H4 (cell line): Measurements from ENCODE around the gene GRIA4. TPM values are rescaled to one million over a fixed set of nuclear protein-coding genes. Genes with fewer than 3 reads are reported as not detected.
A peak's percentile ranks its signal among the peaks of the same experiment; 100 is the strongest.

ENCODE experiments used
- DNase-seq: peaks from one replicate; pipeline ENCODE4 v3.0.0-alpha.2; 2015; ENCODE audit warnings: low spot score
- total RNA-seq: library from RNA; depleted of rRNA; stranded (reverse); fragments of >200 nt; shearing (Covaris generic); gene quantifications from 2 replicates; pipeline ENCODE4 v1.2.3, GENCODE V29; 2014

The GRIA4 gene
- total RNA-seq, 1 experiment from 2014 or later, result 1.0 TPM

DNA sequence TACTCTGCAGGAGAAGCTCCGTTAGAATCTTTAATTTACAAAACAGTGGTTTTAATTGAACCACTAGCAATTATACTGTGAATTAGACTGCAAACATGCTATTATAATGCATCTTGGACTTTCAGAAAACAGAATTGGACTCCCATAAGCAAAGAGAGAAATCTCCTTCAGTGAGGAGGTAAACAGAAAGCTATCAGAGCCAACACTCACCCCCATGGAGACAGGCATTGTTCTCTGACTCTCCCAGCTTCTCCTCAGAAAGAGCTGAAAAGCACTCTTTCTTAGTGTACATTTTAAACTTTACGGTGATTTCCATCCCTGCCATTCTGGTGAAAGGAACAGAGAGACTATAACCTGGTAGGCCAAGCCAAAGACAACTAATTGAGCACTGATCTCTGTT lies 176.9 kb downstream of the GRIA4 start:
- DNase-seq, result no peak

DNA sequence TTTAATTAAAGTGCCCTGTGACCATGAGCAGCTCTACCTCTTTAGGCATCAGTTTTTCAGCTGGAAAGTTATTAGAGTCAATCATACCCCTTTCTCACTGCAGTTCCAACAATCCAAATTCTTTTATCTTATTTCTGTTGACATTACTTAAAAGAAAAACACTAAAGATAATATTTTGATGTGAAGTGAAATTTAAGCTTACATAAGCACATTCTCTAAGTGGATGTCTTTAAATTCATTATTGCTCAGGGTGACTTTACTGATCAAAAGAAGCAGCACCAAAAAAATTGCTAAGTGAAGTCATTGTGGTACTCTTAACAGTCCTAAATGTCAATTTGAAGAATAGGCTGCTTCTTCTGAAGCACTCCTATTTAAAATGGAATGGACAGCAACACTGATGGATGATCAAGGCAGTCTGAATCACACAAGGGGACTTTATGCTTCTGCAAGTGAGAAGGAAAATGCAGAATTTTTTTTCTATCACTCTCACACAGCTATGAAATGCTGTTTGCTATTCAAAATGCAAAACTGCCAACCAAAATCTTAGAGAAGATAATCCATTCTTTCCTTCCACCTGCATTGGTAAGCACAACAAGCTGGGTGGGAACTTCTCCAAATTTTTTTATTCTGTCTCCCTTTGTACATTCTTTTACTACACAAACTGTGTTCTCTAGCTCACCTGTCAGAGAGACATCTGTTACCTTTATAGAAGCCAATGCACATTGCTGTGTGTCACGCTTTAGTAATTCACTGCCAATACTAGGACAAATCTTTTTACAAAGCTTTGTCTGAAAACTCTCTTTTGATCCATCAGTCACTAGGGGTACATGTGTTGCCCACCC lies 179.9 kb downstream of the GRIA4 start:
- DNase-seq, result no peak

DNA sequence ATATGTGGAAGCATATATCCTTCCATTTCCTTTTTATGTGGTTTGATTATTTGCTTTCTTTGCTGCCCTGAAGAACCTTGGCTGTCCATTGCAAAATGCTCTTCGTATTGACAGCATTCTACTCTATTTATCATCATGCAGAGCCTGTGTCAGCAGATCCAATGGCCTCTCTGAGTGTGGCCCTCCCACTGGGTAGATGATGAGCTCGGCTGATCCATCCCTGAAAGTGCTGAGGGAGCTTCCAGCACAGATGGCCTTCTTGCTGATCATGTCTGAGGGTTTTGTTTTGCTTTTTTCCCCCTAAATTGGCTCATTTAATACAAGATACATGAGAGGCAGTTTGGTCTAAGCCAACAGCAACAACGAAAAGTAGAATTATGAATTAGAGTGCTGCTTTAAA lies 181.0 kb downstream of the GRIA4 start:
- no peak for DNase-seq

DNA sequence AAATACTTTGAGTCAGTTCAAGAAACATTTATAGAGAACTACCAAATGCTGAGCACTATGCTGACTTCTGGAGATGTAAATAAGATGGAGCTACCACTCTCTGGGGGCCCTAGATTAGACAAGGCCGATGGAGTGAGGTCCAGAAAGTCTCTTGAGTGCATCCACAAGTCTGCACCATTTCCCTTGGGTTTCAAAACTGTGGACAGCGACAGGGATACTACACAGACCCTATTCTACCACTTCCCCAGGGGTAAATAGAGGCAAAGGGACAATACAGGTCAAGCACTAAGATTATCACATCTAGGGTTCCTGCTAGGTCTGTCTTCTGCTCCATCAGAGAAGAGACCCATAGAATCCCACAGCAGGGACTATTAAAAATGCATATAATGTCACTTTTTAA lies 183.2 kb downstream of the GRIA4 start:
- no peak for DNase-seq

DNA sequence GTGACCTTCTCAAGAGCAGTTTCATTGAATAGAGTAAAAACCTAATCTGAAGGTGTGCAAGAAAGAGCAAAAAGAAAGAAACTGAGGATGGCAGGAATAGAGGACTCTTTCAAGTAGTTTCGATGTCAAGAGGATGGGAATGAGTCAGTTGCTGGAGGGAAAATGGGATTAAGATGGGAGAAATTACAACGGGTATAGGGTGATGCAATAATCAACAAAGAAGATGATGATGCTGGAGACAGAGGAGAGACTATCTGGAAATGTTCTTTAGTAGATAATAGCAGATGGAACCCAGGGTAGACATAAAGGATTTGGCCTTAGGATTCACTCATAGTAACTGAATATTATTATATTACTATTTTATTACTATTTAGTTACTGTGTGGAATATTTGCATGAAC lies 189.4 kb downstream of the GRIA4 start:
- no peak for DNase-seq

DNA sequence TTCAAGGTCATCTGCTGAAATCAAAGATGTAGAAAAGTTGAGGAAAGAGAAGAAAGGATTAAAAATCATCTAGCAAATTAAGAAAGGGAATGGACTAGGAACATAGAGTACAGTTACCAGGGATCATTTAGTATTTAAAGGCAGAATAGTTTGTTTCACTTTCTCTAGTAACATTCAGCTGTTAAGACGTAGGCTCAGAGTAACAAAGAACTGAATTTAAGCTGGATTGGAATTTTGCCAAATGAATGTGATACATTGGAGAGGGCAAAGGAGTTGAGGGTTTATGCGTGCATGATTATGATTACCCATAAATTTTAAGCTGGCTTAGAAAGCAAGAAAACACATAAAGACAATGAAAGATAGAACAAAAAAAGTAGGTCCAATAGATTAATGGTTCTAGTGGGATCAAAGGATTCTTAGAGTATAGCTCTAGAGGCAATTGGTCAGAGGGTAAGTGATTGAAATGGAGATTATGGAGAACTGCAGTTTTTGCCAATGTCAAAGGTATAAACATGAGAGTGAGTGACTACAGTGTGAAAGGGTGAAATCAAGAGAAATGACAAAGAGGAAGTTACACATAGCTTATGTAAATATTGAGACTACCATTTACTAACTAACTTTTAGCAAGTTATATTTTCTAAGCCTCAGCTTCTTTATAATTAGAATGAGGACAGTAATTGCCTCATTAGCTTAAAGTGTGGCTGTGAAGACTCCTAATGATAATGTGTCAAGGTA lies 190.0 kb downstream of the GRIA4 start:
- no peak for DNase-seq

DNA sequence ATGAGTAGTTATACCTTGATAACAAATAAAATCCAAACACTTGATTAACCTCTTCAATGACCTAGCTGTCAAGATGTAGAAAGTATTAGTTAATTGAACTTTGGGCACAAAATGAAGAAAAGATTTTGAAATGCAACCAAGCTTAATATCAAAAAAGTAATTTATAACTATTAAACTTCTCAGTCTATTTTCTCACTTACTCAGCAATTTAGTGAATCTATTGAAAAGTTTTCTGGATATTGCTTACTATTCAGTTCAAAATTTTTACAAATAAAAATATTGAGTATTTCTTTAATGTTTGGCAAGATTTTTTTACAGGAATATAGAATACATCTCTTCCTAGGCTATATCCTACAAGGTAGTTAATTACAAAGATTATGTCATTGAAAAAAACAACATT lies 192.5 kb downstream of the GRIA4 start:
- no peak for DNase-seq

DNA sequence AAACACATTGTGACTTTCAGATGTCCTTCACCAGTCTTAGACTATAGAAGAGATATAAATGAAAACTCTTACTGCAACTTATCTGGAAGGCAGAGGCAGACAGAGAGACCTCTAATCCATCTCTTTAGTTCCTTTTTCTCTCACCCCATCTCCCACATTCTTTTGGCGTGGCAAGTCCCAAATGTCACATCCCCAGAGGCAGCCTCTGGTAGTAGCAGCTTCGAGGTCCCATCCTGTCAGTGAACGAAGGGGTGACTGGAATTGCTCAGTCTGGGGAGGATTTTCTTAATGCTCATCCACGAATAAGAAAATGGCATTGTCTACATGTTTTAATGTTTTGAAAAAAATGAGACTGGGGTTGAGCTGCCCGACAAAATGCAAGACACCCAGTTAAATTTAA lies 201.4 kb downstream of the GRIA4 start:
- DNase-seq, result no peak

DNA sequence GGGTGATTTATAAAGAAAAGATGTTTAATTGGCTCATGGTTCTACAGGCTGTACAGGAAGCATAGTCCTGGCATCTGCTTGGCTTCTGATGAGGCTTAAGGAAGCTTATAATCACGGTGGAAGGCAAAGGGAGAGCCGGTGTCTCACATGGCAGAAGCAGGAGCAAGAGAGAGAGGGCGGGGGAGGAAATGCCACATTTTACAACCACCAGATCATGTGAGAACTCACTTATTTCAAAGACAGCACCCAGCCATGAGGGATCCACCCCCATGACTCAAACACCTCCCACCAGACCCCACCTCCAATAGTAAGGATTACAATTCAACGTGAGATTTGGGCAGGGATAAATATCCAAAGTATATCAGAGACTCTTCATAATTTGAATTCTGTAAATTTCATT lies 211.5 kb downstream of the GRIA4 start:
- no peak for DNase-seq

DNA sequence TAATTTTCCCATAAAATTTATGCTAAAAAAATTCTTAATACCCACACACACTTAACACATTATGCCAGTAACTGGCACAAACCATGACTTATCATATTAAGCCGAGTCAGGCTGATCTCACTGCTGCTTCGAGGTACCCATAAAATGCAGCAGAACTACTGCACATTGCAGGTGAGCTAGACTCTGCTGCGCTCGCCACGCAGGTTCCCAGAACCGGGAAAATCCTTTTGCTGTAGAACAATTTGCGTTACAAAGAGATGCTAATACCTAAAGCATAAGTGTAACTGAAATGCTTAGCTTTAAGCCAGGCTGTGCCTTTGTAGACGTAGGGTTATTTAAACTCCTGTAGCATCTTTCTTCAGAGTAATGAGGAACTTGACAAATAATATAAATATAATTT lies 211.9 kb downstream of the GRIA4 start:
- no peak for DNase-seq

DNA sequence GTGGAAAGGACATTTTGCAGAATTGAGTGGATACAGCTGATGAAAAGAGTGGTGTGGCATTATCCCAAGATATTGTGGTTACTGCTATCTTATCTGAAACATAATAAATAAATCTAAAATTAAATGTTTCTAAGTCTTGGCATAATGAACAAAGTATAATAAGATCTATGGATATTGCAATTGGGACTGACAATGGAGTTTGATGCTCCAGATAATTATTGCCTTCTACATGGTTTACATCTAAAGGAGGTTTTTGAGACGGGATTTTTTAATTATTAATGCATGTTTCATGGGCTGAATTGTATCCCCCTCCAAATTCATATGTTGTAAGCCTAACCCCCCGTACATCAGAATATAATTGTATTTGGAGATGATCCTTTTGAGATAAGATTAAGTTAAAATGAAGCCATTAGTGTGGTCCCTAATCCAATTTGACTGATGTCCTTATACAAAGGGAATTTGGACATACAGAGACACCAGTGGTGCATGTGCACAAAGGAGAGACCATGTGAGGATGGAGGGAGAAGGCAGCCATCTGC lies 213.7 kb downstream of the GRIA4 start:
- DNase-seq, result no peak

DNA sequence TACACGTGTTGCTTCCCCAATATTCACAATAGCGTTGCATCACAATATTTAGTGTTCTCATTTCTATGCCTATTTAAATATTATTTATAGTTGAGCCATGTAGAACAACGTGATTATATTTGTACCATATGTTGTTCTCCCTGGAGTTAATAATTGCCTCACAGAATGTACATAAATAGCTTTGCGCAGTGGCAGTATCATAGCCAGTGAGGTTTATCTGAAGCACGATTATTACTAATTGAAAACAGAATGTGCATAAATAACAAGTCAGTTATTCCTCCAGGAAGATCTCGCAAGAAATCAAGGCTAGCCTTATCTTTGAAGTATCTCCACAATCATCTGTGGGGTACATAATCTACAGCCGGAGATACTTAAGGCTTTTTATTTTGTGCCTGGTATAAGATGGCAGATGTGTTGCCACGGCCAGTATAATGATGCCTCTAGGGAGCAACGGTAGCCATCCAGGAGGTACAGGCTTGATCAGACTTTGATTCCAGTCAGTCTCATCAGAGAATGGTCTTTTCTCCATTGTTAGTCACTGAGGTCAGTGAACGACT lies 214.7 kb downstream of the GRIA4 start:
- DNase-seq, result no peak

DNA sequence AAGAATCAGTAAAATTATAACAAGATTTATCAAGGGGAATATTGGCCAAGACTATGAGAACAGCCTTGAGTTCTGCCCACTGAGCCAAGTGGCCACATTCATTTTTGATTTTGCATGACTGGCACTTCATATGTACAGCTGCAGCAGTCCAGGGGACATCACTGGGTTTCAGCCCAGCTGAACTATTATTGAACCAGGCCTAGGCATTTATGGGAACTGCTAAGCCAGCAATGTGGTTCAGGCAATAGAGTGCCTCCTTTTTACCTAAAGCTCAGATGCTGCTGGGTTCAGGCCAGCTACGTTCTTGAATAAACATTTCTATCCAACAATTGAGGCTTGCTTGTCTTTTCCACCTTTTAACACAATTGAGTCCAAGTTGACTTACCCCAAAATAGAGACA lies 215.3 kb downstream of the GRIA4 start:
- DNase-seq, result no peak

DNA sequence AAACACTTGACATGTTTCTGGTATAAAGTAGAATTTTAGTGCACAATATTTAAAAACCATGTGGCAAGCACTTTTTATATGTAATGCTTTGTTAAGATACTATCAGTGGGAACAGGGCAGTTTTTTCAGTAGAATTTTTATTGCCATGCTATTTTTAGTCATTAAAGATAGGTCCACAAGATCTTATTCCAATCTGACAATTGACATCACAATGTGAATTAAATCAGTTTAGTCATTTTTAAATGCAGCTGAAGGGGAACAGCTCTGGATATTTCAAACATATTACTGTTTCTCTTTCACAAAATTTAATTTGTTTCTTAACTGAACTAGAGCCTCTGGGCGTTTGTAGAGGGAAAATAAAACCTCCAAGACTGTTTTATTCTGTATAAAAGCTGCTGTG lies 218.0 kb downstream of the GRIA4 start:
- no peak for DNase-seq

DNA sequence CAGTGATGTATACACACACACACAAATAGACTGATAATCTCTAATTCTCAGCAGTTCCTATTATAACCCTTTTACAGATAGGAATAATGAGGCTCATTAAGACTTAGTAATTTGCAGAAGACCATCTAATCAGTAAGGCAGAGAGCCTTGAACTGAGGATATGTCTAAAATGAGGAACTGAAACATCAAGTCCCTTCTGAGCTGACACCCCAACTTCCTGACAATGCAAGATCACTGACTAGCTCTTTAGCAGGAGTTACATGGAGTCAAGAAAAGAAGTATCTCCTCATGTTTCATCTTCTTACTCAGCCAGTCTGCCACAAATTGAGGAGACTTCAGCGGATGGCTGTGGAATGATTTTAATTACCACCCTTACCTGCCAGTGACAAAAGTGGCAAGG lies 219.2 kb downstream of the GRIA4 start:
- no peak for DNase-seq

DNA sequence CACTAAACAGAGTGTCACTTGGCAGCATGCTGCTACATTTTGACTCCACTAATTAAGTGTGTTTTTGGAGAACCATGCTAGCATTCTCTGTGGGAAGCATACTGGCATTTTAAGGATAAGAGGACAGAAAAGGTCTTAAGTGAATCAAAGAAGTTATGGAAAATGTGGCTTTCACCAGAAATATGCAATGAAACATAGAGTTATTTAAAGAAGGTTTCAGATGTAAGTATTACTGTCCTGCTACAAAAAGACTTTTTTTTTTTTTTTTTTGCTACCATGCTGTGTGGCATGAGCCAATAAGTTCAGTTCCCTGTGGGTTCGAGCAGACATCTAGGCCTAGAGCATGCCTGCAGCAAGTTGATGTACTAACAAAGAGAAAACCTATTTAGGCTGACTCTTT lies 224.6 kb downstream of the GRIA4 start:
- DNase-seq, result no peak

DNA sequence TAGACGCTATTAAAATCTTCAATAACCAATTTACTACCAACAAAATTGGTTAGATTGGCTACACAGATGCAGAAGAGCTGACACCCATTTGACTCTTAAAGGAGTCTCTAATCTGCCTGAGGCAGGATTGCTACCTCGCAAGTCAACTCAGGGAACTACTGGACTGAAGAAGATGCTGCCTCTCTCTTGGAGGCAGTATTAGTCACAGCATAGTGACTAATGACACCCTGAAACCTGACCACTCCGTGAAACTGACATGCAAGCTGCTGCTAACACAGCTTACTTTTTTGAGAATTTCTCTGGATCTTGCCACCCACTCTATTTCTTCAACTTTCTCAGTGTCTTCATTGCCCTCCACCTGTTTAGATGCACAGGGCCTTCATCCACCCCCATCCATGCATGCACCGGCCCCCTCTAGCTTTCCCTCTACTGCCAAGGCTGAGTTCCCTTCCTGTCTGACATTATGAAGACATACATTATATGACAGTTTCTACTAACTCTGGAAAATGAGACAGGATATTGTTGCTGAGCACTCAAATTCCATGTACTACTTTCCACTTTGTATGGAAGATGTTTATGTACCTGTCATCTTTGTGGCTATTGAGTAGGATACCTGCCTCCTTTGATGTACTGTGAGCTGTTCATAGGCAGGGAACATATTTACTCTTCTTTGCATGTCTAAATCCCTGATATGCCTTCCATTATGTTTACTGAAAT lies 229.0 kb downstream of the GRIA4 start:
- DNase-seq, result peak; percentile 28

DNA sequence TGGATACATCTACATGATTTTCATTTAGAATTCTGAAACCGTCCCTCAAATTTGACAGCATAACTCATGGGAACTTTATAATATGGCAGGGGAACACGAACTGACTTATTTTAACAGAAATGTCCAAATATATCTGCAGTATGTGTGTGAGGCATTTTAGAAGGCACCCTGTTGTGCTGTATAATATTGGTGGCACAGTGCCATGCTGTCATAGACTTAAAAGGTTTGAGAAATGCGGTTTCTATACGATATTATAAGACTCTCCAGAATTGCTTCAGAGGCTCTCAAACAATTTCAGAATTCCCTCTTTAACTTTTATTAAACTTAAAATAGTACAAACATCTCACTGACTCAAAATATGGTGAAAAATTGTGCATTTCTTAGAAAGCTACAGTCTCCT lies 230.5 kb downstream of the GRIA4 start:
- no peak for DNase-seq

DNA sequence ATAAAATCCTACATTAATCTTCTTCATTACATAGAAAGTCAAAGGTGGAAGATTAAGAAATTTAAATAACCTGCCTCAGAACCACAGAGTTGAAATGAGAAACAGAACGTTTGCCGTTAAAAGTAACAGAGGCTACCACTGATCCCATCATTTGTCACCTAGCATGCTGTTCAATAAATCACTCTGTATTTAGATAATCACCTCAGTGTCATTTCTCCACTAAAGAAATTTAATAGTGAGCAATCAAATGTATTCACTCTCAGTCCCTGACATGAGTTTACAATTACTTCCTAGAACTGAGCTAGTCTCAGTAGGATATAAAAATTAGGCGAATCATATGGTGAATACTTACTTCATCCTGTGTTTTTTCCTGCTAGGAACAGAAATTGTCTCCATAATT lies 242.5 kb downstream of the GRIA4 start:
- no peak for DNase-seq

DNA sequence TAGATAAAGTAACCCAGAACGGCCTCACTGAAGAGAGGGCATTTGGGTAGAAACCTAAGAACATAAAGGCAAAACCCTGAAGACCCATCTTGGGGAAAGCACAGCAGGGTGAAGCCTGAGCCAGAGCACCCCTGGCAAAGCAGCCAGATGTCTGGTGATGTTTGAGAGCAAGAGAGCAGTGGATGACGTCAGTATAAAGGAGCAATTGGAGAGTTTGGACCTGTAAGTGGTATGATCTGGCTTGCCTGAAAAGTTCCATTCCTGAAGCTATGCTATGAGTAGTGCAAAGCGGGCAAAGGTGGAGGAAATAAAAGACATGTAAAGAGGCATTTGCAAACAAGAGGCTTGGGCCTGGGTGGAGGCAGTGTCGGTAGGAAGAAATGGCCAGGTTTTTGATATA lies 244.4 kb downstream of the GRIA4 start:
- DNase-seq, result no peak

DNA sequence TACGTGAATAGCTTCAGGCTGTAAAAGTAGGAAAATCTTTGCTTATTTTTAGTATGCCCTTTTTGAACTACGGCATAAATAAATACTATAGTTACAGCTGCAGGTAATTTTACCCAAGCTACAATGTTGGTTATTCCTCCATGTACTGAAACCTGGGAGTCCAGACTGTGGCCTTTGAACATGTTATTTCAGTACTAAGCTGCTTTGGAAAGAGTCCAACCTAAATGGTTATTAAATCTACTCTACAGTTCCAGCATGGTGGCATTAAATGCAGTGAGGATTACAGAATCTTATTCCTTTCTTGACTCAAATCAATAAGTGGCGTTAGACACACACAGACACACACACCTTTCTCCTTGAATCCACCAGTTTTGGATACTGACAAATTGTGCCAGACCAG lies 247.1 kb downstream of the GRIA4 start:
- DNase-seq, result no peak

DNA sequence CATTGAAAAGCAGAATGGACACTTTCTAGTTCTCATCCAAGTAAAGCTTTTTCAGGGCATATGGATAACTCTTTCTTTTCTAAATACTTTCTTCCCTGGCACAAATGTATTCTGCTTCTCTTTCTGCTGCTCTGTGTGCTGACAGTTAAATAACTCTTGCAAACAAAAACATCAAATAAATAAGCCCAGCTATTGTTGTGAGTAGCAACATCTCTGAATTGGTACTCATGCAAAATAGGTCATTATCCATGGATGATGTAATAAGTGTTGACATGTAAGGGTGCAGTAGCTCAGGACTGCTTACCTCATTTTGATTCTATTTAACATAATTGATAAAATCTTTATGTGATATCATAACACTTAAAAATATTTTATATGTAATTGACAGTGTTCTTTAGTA lies 247.9 kb downstream of the GRIA4 start:
- DNase-seq, result no peak
